Loucy (cell line): ENCODE data around the gene TTC39C.

ENCODE experiments used
- H2AFZ ChIP-seq: fragments of 200-600 bp; sonication (generic); 2 replicates; pipeline ENCODE4 v1.6.0; 2016; ENCODE audit warnings: antibody characterized with exemption, mild to moderate bottlenecking, low read length, moderate library complexity
- H3F3A ChIP-seq: fragments of 200-600 bp; 2 replicates; pipeline ENCODE4 v1.6.0; 2016; ENCODE audit warnings: antibody characterized with exemption, low read depth, mild to moderate bottlenecking
- H3K27me3 ChIP-seq: fragments of 200-600 bp; sonication (generic); 2 replicates; pipeline ENCODE4 v1.6.1; 2014; ENCODE audit warnings: low read length, mild to moderate bottlenecking; ENCODE audit not compliant: insufficient read depth, poor library complexity, severe bottlenecking
- H3K36me3 ChIP-seq: fragments of 200-600 bp; sonication (generic); 2 replicates; pipeline ENCODE4 v1.6.1; 2016; ENCODE audit warnings: low read length; ENCODE audit not compliant: insufficient read depth
- H3K4me1 ChIP-seq: fragments of 200-600 bp; sonication (generic); 2 replicates; pipeline ENCODE4 v1.5.1; 2014; ENCODE audit warnings: low read length, mild to moderate bottlenecking; ENCODE audit not compliant: insufficient read depth, poor library complexity, severe bottlenecking
- H3K4me2 ChIP-seq: fragments of 200-600 bp; sonication (generic); 2 replicates; pipeline ENCODE4 v1.6.0; 2014; ENCODE audit warnings: antibody characterized with exemption, low read length, low read depth, mild to moderate bottlenecking; ENCODE audit not compliant: poor library complexity, severe bottlenecking
- H3K4me3 ChIP-seq: fragments of 200-600 bp; sonication (generic); 2 replicates; pipeline ENCODE4 v1.5.1; 2014; ENCODE audit warnings: low read length, mild to moderate bottlenecking, mixed read lengths; ENCODE audit not compliant: poor library complexity, severe bottlenecking
- H3K79me2 ChIP-seq: fragments of 200-600 bp; sonication (generic); 2 replicates; pipeline ENCODE4 v1.6.1; 2014; ENCODE audit warnings: low read length; ENCODE audit not compliant: insufficient read depth
- H3K9ac ChIP-seq: fragments of 200-600 bp; sonication (generic); 2 replicates; pipeline ENCODE4 v1.6.0; 2014; ENCODE audit warnings: mild to moderate bottlenecking, low read depth, low read length, moderate library complexity; ENCODE audit not compliant: poor library complexity, severe bottlenecking
- H3K9me2 ChIP-seq: fragments of 200-600 bp; sonication (generic); replicated peaks from 2 replicates; pipeline ENCODE4 v1.6.1; 2016; ENCODE audit warnings: low read depth, low read length, mixed read lengths
- H3K9me3 ChIP-seq: fragments of 200-600 bp; sonication (generic); 2 replicates; pipeline ENCODE4 v1.6.1; 2014; ENCODE audit warnings: mild to moderate bottlenecking, antibody characterized with exemption, low read length, low read depth; ENCODE audit not compliant: insufficient read depth
- H4K20me1 ChIP-seq: fragments of 200-600 bp; sonication (generic); 2 replicates; pipeline ENCODE4 v1.6.0; 2014; ENCODE audit warnings: antibody characterized with exemption, low read length, mild to moderate bottlenecking; ENCODE audit not compliant: insufficient read depth, poor library complexity, severe bottlenecking
- CTCF ChIP-seq: fragments of 200-600 bp; sonication (generic); conservative IDR thresholded peaks from 2 replicates; pipeline ENCODE4 v1.5.1; 2014; ENCODE audit warnings: mild to moderate bottlenecking, antibody characterized with exemption, low read length
- EZH2phosphoT487 ChIP-seq: fragments of 200-600 bp; IDR thresholded peaks from 2 replicates; pipeline ENCODE4 v1.6.1; 2018; ENCODE audit warnings: antibody characterized with exemption, mild to moderate bottlenecking, moderate library complexity, borderline replicate concordance

Gene TTC39C

DNA sequence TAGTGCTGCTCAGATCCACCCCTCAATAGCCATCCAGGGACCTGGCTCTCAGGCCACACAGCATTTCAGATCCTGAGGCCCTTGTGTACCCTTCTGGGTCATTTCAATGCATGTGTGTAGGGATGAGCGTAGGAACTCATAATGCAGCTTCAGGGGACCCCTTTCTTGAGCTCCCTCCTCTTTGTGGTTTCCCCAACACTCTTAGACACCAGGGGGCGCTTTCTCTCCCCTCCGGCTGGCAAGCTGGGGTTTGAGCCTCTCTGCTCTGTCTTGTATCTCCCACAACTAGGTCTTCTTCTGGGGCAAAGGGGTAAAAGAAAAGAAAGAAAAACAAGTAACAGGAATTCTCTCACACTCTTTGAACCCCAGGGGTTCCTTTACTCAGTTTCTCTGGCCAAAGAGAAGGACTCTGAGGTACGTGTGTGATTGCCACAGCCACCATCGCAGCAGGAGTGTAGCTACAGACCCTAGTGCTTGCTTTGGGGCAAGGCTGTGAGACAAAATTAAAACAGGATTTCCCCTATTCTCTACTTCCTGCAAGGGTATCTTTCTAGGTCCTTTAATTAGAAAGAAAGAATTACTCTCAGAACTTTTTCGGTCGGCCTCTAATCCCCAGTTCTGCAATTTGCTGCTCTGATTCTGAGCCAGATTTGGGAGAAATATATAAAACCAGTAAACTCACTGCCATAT, 162.3 kb downstream of the TTC39C start:
- no peak overlapping the region for H3K9ac ChIP-seq
- H4K20me1 ChIP-seq, result no peaks in the 10 kb centered on the region
- no peaks in the 10 kb centered on the region for H3K27me3 ChIP-seq
- H3F3A ChIP-seq, result no peaks in the 10 kb centered on the region
- no peaks in the 10 kb centered on the region for H3K9me3 ChIP-seq
- TF ChIP-seq CTCF, result peak; percentile 86
- TF ChIP-seq EZH2phosphoT487, result no peak
- no peaks in the 10 kb centered on the region for H3K79me2 ChIP-seq
- no peak overlapping the region for H2AFZ ChIP-seq
- H3K4me2 ChIP-seq, result no peak overlapping the region
- no peaks in the 10 kb centered on the region for H3K36me3 ChIP-seq
- no peaks in the 10 kb centered on the region for H3K4me1 ChIP-seq
- no peak overlapping the region for H3K4me3 ChIP-seq
- H3K9me2 ChIP-seq, result no peaks in the 10 kb centered on the region

GRCh38 chr18:24177499-24178133, 163.1 kb downstream of the TTC39C start:
- no peak overlapping the region for H3K4me2 ChIP-seq
- TF ChIP-seq CTCF (no peak), EZH2phosphoT487 (no peak)
- no peaks in the 10 kb centered on the region for H3K4me1 ChIP-seq
- no peaks in the 10 kb centered on the region for H3K36me3 ChIP-seq
- no peaks in the 10 kb centered on the region for H4K20me1 ChIP-seq
- no peak overlapping the region for H3K4me3 ChIP-seq
- no peak overlapping the region for H3K9ac ChIP-seq
- H3F3A ChIP-seq, result no peaks in the 10 kb centered on the region
- no peaks in the 10 kb centered on the region for H3K9me2 ChIP-seq
- H2AFZ ChIP-seq, result no peak overlapping the region
- H3K27me3 ChIP-seq, result no peaks in the 10 kb centered on the region
- no peaks in the 10 kb centered on the region for H3K79me2 ChIP-seq
- H3K9me3 ChIP-seq, result no peaks in the 10 kb centered on the region

GRCh38 chr18:24180048-24180447, 165.5 kb downstream of the TTC39C start:
- no peaks in the 10 kb centered on the region for H3F3A ChIP-seq
- no peak overlapping the region for H3K4me2 ChIP-seq
- no peak overlapping the region for H3K4me3 ChIP-seq
- H3K27me3 ChIP-seq, result no peaks in the 10 kb centered on the region
- H3K9me2 ChIP-seq, result no peaks in the 10 kb centered on the region
- no peaks in the 10 kb centered on the region for H3K4me1 ChIP-seq
- no peak overlapping the region for H2AFZ ChIP-seq
- TF ChIP-seq CTCF (no peak), EZH2phosphoT487 (no peak)
- no peaks in the 10 kb centered on the region for H3K79me2 ChIP-seq
- no peaks in the 10 kb centered on the region for H3K36me3 ChIP-seq
- H4K20me1 ChIP-seq, result no peaks in the 10 kb centered on the region
- H3K9ac ChIP-seq, result no peak overlapping the region
- no peaks in the 10 kb centered on the region for H3K9me3 ChIP-seq
